Progenitor cell of endocrine pancreas (in vitro differentiated cells): ENCODE results near the gene SLC16A5. TPM values are rescaled to one million over a fixed set of nuclear protein-coding genes. Genes with fewer than 3 reads are reported as not detected.
A peak's percentile ranks its signal among the peaks of the same experiment; 100 is the strongest.

ENCODE experiments used
- DNase-seq: peaks from one replicate; pipeline ENCODE4 v3.0.0; 2021; ENCODE audit warnings: low spot score; ENCODE audit not compliant: unreplicated experiment
- H3K27ac Mint-ChIP-seq: 2 replicates; pipeline ENCODE4 v1.8.0; 2021; ENCODE audit warnings: mild to moderate bottlenecking, moderate library complexity, mixed read lengths
- H3K27me3 Mint-ChIP-seq: 2 replicates; pipeline ENCODE4 v1.8.0; 2021; ENCODE audit warnings: mixed read lengths
- H3K36me3 Mint-ChIP-seq: 2 replicates; pipeline ENCODE4 v1.8.0; 2022; ENCODE audit warnings: mixed read lengths; ENCODE audit not compliant: insufficient read depth
- H3K4me1 Mint-ChIP-seq: 2 replicates; pipeline ENCODE4 v1.8.0; 2021; ENCODE audit warnings: low read depth, mixed read lengths
- H3K4me3 Mint-ChIP-seq: 2 replicates; pipeline ENCODE4 v1.8.0; 2021; ENCODE audit warnings: low read depth, mild to moderate bottlenecking, moderate library complexity, mixed read lengths
- H3K9me3 Mint-ChIP-seq: 2 replicates; pipeline ENCODE4 v1.8.0; 2021; ENCODE audit warnings: low read depth, mixed read lengths
- total RNA-seq: library from RNA; stranded (reverse); gene quantifications from 2 replicates; pipeline ENCODE4 v1.2.1, GENCODE V29; 2021
- TF ChIP-seq, protein P1 (sequence below): fragments of 200-600 bp; sonication (generic); IDR thresholded peaks from one replicate; pipeline ENCODE4 v1.5.0; 2021; ENCODE audit warnings: antibody characterized with exemption, mild to moderate bottlenecking; ENCODE audit not compliant: unreplicated experiment

SLC16A5 gene
- total RNA-seq, 1 donor from 2014 or later, result 16.9 TPM

DNA sequence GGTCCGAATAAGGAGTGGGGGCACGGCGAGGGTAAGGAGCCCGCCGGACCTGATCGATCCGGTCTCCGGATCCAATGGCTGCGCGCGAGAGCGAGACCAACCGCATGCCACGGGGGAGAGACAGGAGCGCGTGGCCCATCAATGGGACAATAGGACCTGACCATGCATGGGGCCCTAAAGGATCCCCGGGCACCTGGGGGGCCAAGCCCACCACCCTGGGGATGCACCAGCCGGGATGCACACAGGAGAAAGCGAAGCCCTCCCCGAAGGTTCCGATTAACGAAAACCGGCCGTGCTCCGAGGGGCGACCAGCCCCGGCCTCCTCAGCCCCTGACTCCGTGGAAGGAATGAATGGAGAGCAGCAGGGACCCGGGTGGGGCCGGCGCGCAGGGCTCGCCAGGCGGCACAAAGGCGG, 66.0 kb downstream of the SLC16A5 start:
- peak overlapping the region; percentile 96 for H3K27ac Mint-ChIP-seq
- TF ChIP-seq, protein P1, sequence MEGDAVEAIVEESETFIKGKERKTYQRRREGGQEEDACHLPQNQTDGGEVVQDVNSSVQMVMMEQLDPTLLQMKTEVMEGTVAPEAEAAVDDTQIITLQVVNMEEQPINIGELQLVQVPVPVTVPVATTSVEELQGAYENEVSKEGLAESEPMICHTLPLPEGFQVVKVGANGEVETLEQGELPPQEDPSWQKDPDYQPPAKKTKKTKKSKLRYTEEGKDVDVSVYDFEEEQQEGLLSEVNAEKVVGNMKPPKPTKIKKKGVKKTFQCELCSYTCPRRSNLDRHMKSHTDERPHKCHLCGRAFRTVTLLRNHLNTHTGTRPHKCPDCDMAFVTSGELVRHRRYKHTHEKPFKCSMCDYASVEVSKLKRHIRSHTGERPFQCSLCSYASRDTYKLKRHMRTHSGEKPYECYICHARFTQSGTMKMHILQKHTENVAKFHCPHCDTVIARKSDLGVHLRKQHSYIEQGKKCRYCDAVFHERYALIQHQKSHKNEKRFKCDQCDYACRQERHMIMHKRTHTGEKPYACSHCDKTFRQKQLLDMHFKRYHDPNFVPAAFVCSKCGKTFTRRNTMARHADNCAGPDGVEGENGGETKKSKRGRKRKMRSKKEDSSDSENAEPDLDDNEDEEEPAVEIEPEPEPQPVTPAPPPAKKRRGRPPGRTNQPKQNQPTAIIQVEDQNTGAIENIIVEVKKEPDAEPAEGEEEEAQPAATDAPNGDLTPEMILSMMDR, result no peak
- peaks cover 6% of the 10 kb centered on the region for H3K36me3 Mint-ChIP-seq
- H3K4me1 Mint-ChIP-seq, result peaks cover 19% of the 10 kb centered on the region
- H3K27me3 Mint-ChIP-seq, result no peaks in the 10 kb centered on the region
- DNase-seq, result peak; percentile 47
- peak overlapping the region; percentile 97 for H3K4me3 Mint-ChIP-seq
- no peaks in the 10 kb centered on the region for H3K9me3 Mint-ChIP-seq

DNA sequence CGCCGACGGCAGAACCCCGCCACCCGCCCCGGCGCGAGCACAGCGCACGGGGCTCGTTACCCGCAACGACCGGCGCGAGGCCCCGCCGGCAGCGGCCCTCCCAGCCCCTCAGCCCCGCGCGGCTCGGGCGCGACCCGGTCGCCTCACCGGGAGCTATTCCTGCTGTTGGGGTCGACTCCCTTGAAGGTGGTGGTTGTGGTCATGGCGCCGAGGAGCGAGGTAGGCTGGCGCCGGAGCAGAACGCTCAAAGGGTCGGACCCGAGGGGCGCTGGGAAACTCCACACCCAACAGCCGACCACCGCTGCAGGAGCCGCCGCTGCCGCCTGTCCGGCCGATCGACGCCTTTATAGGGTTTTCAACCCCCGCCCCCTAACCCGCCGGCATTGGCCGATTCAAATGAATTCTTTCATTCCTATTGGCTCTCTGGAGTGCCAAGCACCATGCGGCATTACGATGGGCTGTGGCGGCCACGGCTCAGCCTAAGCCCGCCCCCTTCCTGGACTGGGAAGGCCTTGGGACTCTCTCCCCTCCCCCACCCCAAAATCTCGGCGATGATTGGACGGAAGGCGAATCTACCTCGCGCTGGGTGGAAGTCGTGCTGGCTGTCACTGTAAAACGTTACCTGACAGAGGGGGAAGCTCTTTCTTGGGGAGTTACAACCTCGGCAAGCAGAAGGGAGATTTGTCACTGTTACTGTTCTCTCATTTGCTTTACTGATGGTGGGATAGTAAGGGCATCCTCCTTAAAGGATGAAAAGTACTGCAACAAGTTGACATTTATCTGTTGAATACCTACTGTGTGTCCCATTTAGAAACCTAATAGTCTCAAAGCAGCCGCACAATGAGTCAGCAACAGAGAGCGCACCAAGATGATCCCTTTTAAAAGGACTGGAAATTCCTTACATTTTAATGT, 66.7 kb downstream of the SLC16A5 start, which contains the start of gene JPT1:
TSS of gene JPT1 (minus strand) at position 318 of the 912 bp plus-strand sequence. CDS start at position 203, 115 bp downstream.
- peaks cover 19% of the 10 kb centered on the region for H3K4me1 Mint-ChIP-seq
- H3K27ac Mint-ChIP-seq, result peak within 1 kb of the TSS; percentile 97
- H3K4me3 Mint-ChIP-seq, result peak within 1 kb of the TSS; percentile 97
- H3K36me3 Mint-ChIP-seq, result peaks cover 5% of the 10 kb centered on the region
- no peaks in the 10 kb centered on the region for H3K9me3 Mint-ChIP-seq
- peak; percentile 96 for DNase-seq
- no peaks in the 10 kb centered on the region for H3K27me3 Mint-ChIP-seq
- TF ChIP-seq, protein P1, result no peak

DNA sequence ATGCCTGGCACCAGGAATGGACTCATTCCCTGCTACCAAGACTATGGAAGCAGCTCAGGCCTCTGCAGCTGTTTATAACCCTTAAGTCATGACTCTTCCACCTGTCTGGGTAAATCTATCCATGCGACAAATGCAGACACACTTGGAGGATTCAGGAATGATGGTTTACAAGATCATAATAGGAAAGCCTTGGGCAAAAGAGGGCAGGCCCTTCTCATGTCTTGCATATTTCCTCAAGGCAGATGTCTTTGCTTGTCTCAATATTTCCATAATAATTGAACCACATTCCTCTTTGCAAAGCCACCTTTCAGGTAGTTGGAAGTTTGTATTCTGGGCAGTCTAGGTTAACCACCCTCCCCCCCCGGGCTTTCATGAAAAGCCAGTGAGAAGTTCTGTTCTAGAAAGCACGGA, 67.4 kb downstream of the SLC16A5 start:
- Mint-ChIP-seq H3K4me1 (peaks cover 16% of the 10 kb centered on the region), H3K36me3 (peaks cover 2% of the 10 kb centered on the region), H3K9me3 (no peaks in the 10 kb centered on the region), H3K27me3 (no peaks in the 10 kb centered on the region), H3K27ac (no peak overlapping the region), H3K4me3 (no peak overlapping the region)
- no peak for DNase-seq
- TF ChIP-seq, protein P1, result no peak

Other genes with a start within 250 kb of the SLC16A5 start
- 0.57 and 0.84 TPM in 2 replicates for gene GRIN2C, start 228.1 kb upstream of the SLC16A5 start, total RNA-seq
- 16.9 and 18.2 TPM in 2 replicates for gene FDXR, start 215.0 kb upstream of the SLC16A5 start, total RNA-seq
- gene FADS6, start 194.3 kb upstream of the SLC16A5 start, total RNA-seq, result 0.14 and 0.42 TPM in 2 replicates
- 0.18 and 0.19 TPM in 2 replicates for gene USH1G, start 164.7 kb upstream of the SLC16A5 start, total RNA-seq
- gene OTOP2, start 163.7 kb upstream of the SLC16A5 start, total RNA-seq, result not detected in 2 replicates
- gene OTOP3, start 152.1 kb upstream of the SLC16A5 start, total RNA-seq, result 0.57 and 0.67 TPM in 2 replicates
- 94.2 and 101 TPM in 2 replicates for gene HID1, start 115.2 kb upstream of the SLC16A5 start, total RNA-seq
- 17.2 and 17.8 TPM in 2 replicates for gene CDR2L, start 100.3 kb upstream of the SLC16A5 start, total RNA-seq
- gene MRPL58, start 75.3 kb upstream of the SLC16A5 start, total RNA-seq, result 26.5 and 26.8 TPM in 2 replicates
- 160 and 163 TPM in 2 replicates for gene ATP5PD, start 41.0 kb upstream of the SLC16A5 start, total RNA-seq
- 24.9 and 27.1 TPM in 2 replicates for gene KCTD2, start 40.7 kb upstream of the SLC16A5 start, total RNA-seq
- 16.7 and 16.9 TPM in 2 replicates for gene ARMC7, start 22.0 kb downstream of the SLC16A5 start, total RNA-seq
- gene NT5C, start 43.8 kb downstream of the SLC16A5 start, total RNA-seq, result 53.3 and 58.8 TPM in 2 replicates
- 202 TPM in 2 replicates for gene JPT1, start 66.6 kb downstream of the SLC16A5 start, total RNA-seq
- gene SUMO2, start 95.0 kb downstream of the SLC16A5 start, total RNA-seq, result 616 and 633 TPM in 2 replicates
- gene NUP85, start 117.7 kb downstream of the SLC16A5 start, total RNA-seq, result 83.8 and 86.9 TPM in 2 replicates
- 66.8 and 68.1 TPM in 2 replicates for gene GGA3, start 173.7 kb downstream of the SLC16A5 start, total RNA-seq
- gene MRPS7, start 173.9 kb downstream of the SLC16A5 start, total RNA-seq, result 55.2 and 59.2 TPM in 2 replicates
- gene MIF4GD, start 183.3 kb downstream of the SLC16A5 start, total RNA-seq, result 14.8 and 16.3 TPM in 2 replicates
- gene SLC25A19, start 201.5 kb downstream of the SLC16A5 start, total RNA-seq, result 14.1 and 18.4 TPM in 2 replicates